ENCODE data around the gene ATG5.
"Not testable (repeated sequence)": the region's sequence is repeated elsewhere in the genome, so short reads cannot be mapped to it uniquely, and the experiment has no call there.

The ATG5 gene

GRCh38 chr6:106286746-106287145 lies 38.8 kb downstream of the ATG5 start:
- Histone ChIP-seq H3K27me3 (no peaks in the 10 kb centered on the region), H3K9ac (no peak overlapping the region)

GRCh38 chr6:106283481-106283880 lies 42.1 kb downstream of the ATG5 start:
- Histone ChIP-seq H3K36me3 (peaks cover 39% of the 10 kb centered on the region), H3K4me2 (no peak overlapping the region), H3K27me3 (no peaks in the 10 kb centered on the region), H3K4me3 (no peak overlapping the region), H4K20me1 (peaks cover 34% of the 10 kb centered on the region; the same call in 1 of the 2 replicates), H3K27ac (no peak overlapping the region), H3K4me1 (no peaks in the 10 kb centered on the region), H3K9me3 (no peaks in the 10 kb centered on the region; the same call in 1 of the 2 replicates), H3K9ac (no peak overlapping the region)
- TF ChIP-seq Cebpa-rat (IDR thresholded peaks at IDR 0.05): no peak

More at GRCh38 chr6:106286746-106287145, 38.8 kb downstream of the ATG5 start:
- no peak for TF ChIP-seq Cebpa-rat (IDR thresholded peaks at IDR 0.05)
- Histone ChIP-seq H3K9me3 (peaks cover 16% of the 10 kb centered on the region), H3K4me2 (no peak overlapping the region), H3K4me1 (no peaks in the 10 kb centered on the region), H3K36me3 (peaks cover 48% of the 10 kb centered on the region), H4K20me1 (peaks cover 20% of the 10 kb centered on the region; the same call in 1 of the 2 replicates), H3K27ac (no peak overlapping the region), H3K4me3 (no peak overlapping the region)

- Histone ChIP-seq H3K9me3 (no peaks in the 10 kb centered on the region; the same call in 1 of the 2 replicates), H3K9ac (no peak overlapping the region), H3K4me3 (no peak overlapping the region), H3K27me3 (no peaks in the 10 kb centered on the region), H3K4me1 (no peaks in the 10 kb centered on the region), H3K4me2 (no peak overlapping the region), H3K27ac (no peak overlapping the region), H4K20me1 (peaks cover 34% of the 10 kb centered on the region; the same call in 1 of the 2 replicates), H3K36me3 (peaks cover 46% of the 10 kb centered on the region)
- TF ChIP-seq Cebpa-rat (IDR thresholded peaks at IDR 0.05): no peak
These were observed 43.9 kb downstream of the ATG5 start for GRCh38 chr6:106281661-106282060.

GRCh38 chr6:106281088-106281487 lies 44.5 kb downstream of the ATG5 start:
- TF ChIP-seq Cebpa-rat (IDR thresholded peaks at IDR 0.05): no peak
- no peaks in the 10 kb centered on the region for H3K27me3 ChIP-seq
- no peak overlapping the region for H3K27ac ChIP-seq
- H3K9ac ChIP-seq: no peak overlapping the region
- H4K20me1 ChIP-seq: peaks cover 34% of the 10 kb centered on the region; the same call in 1 of the 2 replicates
- H3K4me1 ChIP-seq: no peaks in the 10 kb centered on the region
- H3K4me3 ChIP-seq: no peak overlapping the region
- H3K4me2 ChIP-seq: no peak overlapping the region
- no peaks in the 10 kb centered on the region; the same call in 1 of the 2 replicates for H3K9me3 ChIP-seq
- peaks cover 41% of the 10 kb centered on the region for H3K36me3 ChIP-seq

DNA sequence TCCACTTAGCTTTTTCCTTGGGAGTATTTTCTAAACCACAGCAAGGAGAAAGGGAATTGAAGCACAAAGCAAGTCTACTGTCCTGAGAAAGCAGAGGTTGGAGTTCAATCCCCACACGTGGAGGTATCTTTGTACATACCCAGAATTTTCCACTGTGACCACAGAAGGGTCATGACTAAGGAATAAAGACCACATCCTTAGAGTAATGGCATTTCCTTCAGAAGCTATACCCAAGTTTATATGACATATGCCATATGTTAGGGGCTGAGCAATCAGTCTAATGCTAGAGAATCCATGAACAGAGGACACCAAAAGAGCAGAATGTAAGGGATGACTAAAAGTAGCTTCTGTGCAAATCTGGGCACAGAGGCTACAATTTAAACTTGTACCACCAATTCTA lies 46.4 kb downstream of the ATG5 start:
- Histone ChIP-seq H3K9me3 (no peaks in the 10 kb centered on the region), H4K20me1 (peaks cover 36% of the 10 kb centered on the region; the same call in 1 of the 2 replicates), H3K4me2 (no peak overlapping the region), H3K27ac (no peak overlapping the region), H3K27me3 (no peaks in the 10 kb centered on the region), H3K36me3 (peaks cover 36% of the 10 kb centered on the region), H3K9ac (no peak overlapping the region), H3K4me3 (no peak overlapping the region), H3K4me1 (no peaks in the 10 kb centered on the region)
- no peak for TF ChIP-seq Cebpa-rat (IDR thresholded peaks at IDR 0.05)

DNA sequence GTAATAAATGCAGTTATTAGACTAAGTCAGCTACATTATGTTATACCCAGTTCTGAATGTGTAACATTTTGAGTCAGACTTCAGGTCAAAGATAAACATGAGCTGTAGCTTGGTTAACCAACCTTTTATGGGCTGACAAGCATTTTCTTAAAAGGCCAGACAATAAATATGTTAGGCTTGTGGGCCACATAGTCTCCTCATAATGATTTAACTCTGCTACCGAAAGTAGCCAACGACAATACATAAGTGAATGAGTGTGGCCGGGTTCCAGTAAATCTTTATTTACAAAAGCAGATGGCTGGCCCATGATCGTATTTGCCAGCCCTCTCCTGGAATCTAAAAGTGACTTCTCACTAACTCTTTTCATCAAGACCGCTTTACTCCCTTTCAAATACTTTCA lies 49.9 kb downstream of the ATG5 start:
- peaks cover 11% of the 10 kb centered on the region; the same call in 1 of the 2 replicates for H4K20me1 ChIP-seq
- no peaks in the 10 kb centered on the region for H3K4me1 ChIP-seq
- H3K4me2 ChIP-seq: no peak overlapping the region
- H3K9me3 ChIP-seq: no peaks in the 10 kb centered on the region
- H3K9ac ChIP-seq: no peak overlapping the region
- no peak overlapping the region for H3K27ac ChIP-seq
- no peak for TF ChIP-seq Cebpa-rat (IDR thresholded peaks at IDR 0.05)
- peaks cover 44% of the 10 kb centered on the region for H3K36me3 ChIP-seq
- no peak overlapping the region for H3K4me3 ChIP-seq
- no peaks in the 10 kb centered on the region for H3K27me3 ChIP-seq

GRCh38 chr6:106273087-106273486 lies 52.5 kb downstream of the ATG5 start:
- no peak overlapping the region for H3K4me2 ChIP-seq

DNA sequence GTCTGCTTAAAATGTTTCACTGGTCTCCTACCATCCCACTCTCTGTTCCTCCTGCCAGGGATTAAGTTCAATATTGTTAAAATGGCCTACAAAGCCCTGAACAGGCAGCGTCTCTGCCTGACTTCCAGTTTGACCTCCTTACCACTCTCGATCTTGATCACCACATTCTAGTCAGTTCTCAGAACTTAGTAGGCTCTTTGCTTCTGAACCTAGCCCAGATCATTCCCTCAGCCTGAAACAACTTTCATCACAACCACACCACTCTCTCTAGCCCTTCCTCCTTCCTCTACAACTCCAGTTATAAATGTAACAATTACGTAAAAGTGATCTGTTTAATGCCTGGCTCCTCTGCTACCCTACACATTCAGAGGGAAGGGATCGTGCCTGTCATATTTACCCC lies 53.3 kb downstream of the ATG5 start:
- Histone ChIP-seq H4K20me1 (peaks cover 5% of the 10 kb centered on the region; the same call in 1 of the 2 replicates), H3K4me1 (no peaks in the 10 kb centered on the region), H3K27ac (no peak overlapping the region), H3K4me3 (no peak overlapping the region), H3K27me3 (no peaks in the 10 kb centered on the region), H3K36me3 (peaks cover 46% of the 10 kb centered on the region), H3K4me2 (no peak overlapping the region), H3K9ac (no peak overlapping the region), H3K9me3 (peaks cover 27% of the 10 kb centered on the region)
- TF ChIP-seq Cebpa-rat (IDR thresholded peaks at IDR 0.05): no peak

More at GRCh38 chr6:106273087-106273486, 52.5 kb downstream of the ATG5 start:
- H3K27ac ChIP-seq: no peak overlapping the region
- H3K4me3 ChIP-seq: no peak overlapping the region
- no peak overlapping the region for H3K9ac ChIP-seq
- H3K27me3 ChIP-seq: no peaks in the 10 kb centered on the region
- no peak for TF ChIP-seq Cebpa-rat (IDR thresholded peaks at IDR 0.05)
- H3K9me3 ChIP-seq: peaks cover 19% of the 10 kb centered on the region
- H3K4me1 ChIP-seq: no peaks in the 10 kb centered on the region
- H4K20me1 ChIP-seq: peaks cover 5% of the 10 kb centered on the region; the same call in 1 of the 2 replicates
- peaks cover 49% of the 10 kb centered on the region for H3K36me3 ChIP-seq

- H3K27ac ChIP-seq: no peak overlapping the region
- H4K20me1 ChIP-seq: peaks cover 5% of the 10 kb centered on the region; the same call in 1 of the 2 replicates
- no peaks in the 10 kb centered on the region for H3K4me1 ChIP-seq
- no peak for TF ChIP-seq Cebpa-rat (IDR thresholded peaks at IDR 0.05)
- no peaks in the 10 kb centered on the region for H3K27me3 ChIP-seq
- H3K36me3 ChIP-seq: peaks cover 53% of the 10 kb centered on the region
- no peak overlapping the region for H3K9ac ChIP-seq
- H3K9me3 ChIP-seq: peaks cover 45% of the 10 kb centered on the region
- H3K4me2 ChIP-seq: no peak overlapping the region
- no peak overlapping the region for H3K4me3 ChIP-seq
These were observed 55.1 kb downstream of the ATG5 start for GRCh38 chr6:106270414-106270813.

GRCh38 chr6:106269268-106269919 lies 56.2 kb downstream of the ATG5 start:
- H3K27ac ChIP-seq, H3K4me3 ChIP-seq, H3K4me2 ChIP-seq, H4K20me1 ChIP-seq, H3K9ac ChIP-seq, H3K27me3 ChIP-seq, H3K4me1 ChIP-seq: not testable (repeated sequence)
- peaks cover 55% of the 10 kb centered on the region for H3K9me3 ChIP-seq
- H3K36me3 ChIP-seq: peaks cover 53% of the 10 kb centered on the region

- not testable (repeated sequence) for H3K4me1 ChIP-seq, H4K20me1 ChIP-seq, H3K4me3 ChIP-seq, H3K27ac ChIP-seq, H3K9ac ChIP-seq, H3K27me3 ChIP-seq, H3K4me2 ChIP-seq
- Histone ChIP-seq H3K36me3 (peaks cover 60% of the 10 kb centered on the region), H3K9me3 (peaks cover 58% of the 10 kb centered on the region)
These were observed 57.1 kb downstream of the ATG5 start for GRCh38 chr6:106268500-106268899.

DNA sequence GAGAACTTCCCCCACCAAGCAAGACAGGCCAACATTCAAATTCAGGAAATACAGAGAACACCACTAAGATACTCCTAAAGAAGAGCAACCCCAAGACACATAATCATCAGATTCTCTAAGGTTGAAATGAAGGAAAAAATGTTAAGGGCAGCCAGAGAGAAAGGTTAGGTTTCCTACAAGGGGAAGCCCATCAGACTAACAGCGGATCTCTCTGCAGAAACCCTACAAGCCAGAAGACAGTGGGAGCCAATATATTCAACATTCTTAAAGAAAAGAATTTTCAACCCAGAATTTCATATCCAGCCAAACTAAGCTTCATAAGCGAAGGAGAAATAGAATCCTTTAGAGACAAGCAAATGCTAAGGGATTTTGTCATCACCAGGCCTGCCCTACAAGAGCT lies 61.1 kb downstream of the ATG5 start:
- H3K4me1 ChIP-seq, H3K27ac ChIP-seq, H3K4me3 ChIP-seq, H3K4me2 ChIP-seq, H3K9ac ChIP-seq, H3K27me3 ChIP-seq: not testable (repeated sequence)
- Histone ChIP-seq H3K36me3 (peaks cover 61% of the 10 kb centered on the region), H3K9me3 (peaks cover 63% of the 10 kb centered on the region), H4K20me1 (peaks cover 27% of the 10 kb centered on the region; the same call in 1 of the 2 replicates)

GRCh38 chr6:106259748-106260147 lies 65.8 kb downstream of the ATG5 start:
- H3K4me3 ChIP-seq, H3K27ac ChIP-seq, H3K4me1 ChIP-seq, H3K4me2 ChIP-seq, H3K27me3 ChIP-seq, H3K9ac ChIP-seq: not testable (repeated sequence)
- Histone ChIP-seq H3K9me3 (peaks cover 16% of the 10 kb centered on the region), H3K36me3 (peaks cover 36% of the 10 kb centered on the region), H4K20me1 (peaks cover 32% of the 10 kb centered on the region)

Measured in BLaER1 (cell line).